Measurements from ENCODE around the gene FERMT3. TPM values are rescaled to one million over a fixed set of nuclear protein-coding genes. Genes with fewer than 3 reads are reported as not detected.
A peak's percentile ranks its signal among the peaks of the same experiment; 100 is the strongest.

Gene FERMT3
- total and polyA plus RNA-seq, 2 of the 13 experiments (the other 11 are each of a cell fraction or from before 2014, with no cell fraction given), result 0.29 TPM; not detected in 1

DNA sequence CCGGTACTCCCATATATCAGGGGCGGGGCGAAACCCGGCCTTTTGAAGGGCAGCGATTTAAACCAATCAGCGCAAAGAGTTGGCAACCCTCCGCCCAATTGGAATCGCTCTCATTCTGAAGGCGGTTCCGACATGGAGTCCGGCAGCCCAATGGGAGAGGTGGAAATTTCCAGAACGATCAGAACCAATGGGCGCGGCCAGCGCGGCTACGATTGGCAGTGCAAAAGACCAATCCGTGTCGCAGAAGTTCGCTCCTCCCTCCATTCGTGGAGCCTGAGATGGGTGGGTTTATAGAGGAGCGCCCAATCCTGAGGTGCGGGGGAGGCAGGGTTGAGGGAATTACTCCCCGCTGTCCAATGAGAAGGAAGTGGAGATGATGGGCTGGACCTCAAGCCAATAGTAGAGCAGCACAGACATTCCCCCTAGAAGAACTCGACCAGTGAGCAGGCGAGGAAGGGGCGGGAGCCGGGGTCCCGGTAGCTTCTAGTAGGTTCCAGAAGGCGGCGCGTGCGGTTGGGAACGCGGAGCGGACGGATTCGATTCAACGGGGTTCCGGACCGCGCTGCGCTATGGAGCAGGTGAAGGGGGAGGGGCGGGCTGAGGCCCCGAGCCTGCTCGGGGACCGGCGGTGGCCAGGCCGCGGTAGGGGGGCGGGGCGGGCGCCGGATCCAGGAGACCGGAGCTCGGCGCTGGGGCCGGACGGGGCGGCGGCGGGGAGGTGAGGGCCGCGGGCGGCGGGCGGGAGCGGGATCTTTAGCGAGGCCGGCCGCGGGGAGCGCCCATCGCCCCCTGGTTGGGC, 20.6 kb upstream of the FERMT3 start, which contains the start of gene STIP1 (continued):
- TF ChIP-seq, protein P1, sequence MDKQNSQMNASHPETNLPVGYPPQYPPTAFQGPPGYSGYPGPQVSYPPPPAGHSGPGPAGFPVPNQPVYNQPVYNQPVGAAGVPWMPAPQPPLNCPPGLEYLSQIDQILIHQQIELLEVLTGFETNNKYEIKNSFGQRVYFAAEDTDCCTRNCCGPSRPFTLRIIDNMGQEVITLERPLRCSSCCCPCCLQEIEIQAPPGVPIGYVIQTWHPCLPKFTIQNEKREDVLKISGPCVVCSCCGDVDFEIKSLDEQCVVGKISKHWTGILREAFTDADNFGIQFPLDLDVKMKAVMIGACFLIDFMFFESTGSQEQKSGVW (CRISPR knock-in tag; IDR thresholded peaks at IDR 0.05; ENCODE audit: borderline replicate concordance), result no peak
- TF ChIP-seq ZFYVE20 (CRISPR knock-in tag; IDR thresholded peaks at IDR 0.05; ENCODE audit: borderline replicate concordance, low read depth), result no peak
- no peak for TF ChIP-seq HNRNPL (IDR thresholded peaks at IDR 0.05; ENCODE audit: low read depth, low read length)
- no peak for TF ChIP-seq ZNF354B (CRISPR knock-in tag; IDR thresholded peaks at IDR 0.05)
- TF ChIP-seq ZNF253 (CRISPR knock-in tag; IDR thresholded peaks at IDR 0.05; ENCODE audit: borderline replicate concordance), result peak; percentile 43; the same call in 1 of the 2 replicates
- TF ChIP-seq, protein P2, sequence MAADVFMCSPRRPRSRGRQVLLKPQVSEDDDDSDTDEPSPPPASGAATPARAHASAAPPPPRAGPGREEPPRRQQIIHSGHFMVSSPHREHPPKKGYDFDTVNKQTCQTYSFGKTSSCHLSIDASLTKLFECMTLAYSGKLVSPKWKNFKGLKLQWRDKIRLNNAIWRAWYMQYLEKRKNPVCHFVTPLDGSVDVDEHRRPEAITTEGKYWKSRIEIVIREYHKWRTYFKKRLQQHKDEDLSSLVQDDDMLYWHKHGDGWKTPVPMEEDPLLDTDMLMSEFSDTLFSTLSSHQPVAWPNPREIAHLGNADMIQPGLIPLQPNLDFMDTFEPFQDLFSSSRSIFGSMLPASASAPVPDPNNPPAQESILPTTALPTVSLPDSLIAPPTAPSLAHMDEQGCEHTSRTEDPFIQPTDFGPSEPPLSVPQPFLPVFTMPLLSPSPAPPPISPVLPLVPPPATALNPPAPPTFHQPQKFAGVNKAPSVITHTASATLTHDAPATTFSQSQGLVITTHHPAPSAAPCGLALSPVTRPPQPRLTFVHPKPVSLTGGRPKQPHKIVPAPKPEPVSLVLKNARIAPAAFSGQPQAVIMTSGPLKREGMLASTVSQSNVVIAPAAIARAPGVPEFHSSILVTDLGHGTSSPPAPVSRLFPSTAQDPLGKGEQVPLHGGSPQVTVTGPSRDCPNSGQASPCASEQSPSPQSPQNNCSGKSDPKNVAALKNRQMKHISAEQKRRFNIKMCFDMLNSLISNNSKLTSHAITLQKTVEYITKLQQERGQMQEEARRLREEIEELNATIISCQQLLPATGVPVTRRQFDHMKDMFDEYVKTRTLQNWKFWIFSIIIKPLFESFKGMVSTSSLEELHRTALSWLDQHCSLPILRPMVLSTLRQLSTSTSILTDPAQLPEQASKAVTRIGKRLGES (CRISPR knock-in tag; IDR thresholded peaks at IDR 0.05; ENCODE audit: borderline replicate concordance), result no peak
- no peak for TF ChIP-seq ZKSCAN8 (CRISPR knock-in tag; IDR thresholded peaks at IDR 0.05; ENCODE audit: borderline replicate concordance)
- TF ChIP-seq ZFP82 (CRISPR knock-in tag; IDR thresholded peaks at IDR 0.05; ENCODE audit: borderline replicate concordance), result no peak
- TF ChIP-seq SRF (IDR thresholded peaks at IDR 0.05; ENCODE audit: low read depth, low read length), result peak; percentile 51
- TF ChIP-seq KLF13 (CRISPR knock-in tag; IDR thresholded peaks at IDR 0.05), result no peak
- TF ChIP-seq NR2C2 (CRISPR knock-in tag; IDR thresholded peaks at IDR 0.05; ENCODE audit: borderline replicate concordance), result 0 out of 2 replicates have a peak, but pooled peaks have one; percentile 0
- TF ChIP-seq, protein P3, sequence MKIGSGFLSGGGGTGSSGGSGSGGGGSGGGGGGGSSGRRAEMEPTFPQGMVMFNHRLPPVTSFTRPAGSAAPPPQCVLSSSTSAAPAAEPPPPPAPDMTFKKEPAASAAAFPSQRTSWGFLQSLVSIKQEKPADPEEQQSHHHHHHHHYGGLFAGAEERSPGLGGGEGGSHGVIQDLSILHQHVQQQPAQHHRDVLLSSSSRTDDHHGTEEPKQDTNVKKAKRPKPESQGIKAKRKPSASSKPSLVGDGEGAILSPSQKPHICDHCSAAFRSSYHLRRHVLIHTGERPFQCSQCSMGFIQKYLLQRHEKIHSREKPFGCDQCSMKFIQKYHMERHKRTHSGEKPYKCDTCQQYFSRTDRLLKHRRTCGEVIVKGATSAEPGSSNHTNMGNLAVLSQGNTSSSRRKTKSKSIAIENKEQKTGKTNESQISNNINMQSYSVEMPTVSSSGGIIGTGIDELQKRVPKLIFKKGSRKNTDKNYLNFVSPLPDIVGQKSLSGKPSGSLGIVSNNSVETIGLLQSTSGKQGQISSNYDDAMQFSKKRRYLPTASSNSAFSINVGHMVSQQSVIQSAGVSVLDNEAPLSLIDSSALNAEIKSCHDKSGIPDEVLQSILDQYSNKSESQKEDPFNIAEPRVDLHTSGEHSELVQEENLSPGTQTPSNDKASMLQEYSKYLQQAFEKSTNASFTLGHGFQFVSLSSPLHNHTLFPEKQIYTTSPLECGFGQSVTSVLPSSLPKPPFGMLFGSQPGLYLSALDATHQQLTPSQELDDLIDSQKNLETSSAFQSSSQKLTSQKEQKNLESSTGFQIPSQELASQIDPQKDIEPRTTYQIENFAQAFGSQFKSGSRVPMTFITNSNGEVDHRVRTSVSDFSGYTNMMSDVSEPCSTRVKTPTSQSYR (CRISPR knock-in tag; IDR thresholded peaks at IDR 0.05; ENCODE audit: borderline replicate concordance), result peak; percentile 94
- no peak for TF ChIP-seq MIER3 (CRISPR knock-in tag; IDR thresholded peaks at IDR 0.05; ENCODE audit: borderline replicate concordance)
- no peak; the same call in 1 of the 2 replicates for TF ChIP-seq ZNF879 (CRISPR knock-in tag; IDR thresholded peaks at IDR 0.05)
